HG03469 (cell line): ENCODE data around the gene VWCE.
A peak's percentile ranks its signal among the peaks of the same experiment; 100 is the strongest.

Experiments used
- ATAC-seq: cut with Tn5 transposase; IDR thresholded peaks from one replicate; pipeline ENCODE4 v1.9.1; 2021; ENCODE audit warnings: mild to moderate bottlenecking, moderate library complexity, moderate number of reproducible peaks; ENCODE audit not compliant: unreplicated experiment

Gene VWCE, protein sequence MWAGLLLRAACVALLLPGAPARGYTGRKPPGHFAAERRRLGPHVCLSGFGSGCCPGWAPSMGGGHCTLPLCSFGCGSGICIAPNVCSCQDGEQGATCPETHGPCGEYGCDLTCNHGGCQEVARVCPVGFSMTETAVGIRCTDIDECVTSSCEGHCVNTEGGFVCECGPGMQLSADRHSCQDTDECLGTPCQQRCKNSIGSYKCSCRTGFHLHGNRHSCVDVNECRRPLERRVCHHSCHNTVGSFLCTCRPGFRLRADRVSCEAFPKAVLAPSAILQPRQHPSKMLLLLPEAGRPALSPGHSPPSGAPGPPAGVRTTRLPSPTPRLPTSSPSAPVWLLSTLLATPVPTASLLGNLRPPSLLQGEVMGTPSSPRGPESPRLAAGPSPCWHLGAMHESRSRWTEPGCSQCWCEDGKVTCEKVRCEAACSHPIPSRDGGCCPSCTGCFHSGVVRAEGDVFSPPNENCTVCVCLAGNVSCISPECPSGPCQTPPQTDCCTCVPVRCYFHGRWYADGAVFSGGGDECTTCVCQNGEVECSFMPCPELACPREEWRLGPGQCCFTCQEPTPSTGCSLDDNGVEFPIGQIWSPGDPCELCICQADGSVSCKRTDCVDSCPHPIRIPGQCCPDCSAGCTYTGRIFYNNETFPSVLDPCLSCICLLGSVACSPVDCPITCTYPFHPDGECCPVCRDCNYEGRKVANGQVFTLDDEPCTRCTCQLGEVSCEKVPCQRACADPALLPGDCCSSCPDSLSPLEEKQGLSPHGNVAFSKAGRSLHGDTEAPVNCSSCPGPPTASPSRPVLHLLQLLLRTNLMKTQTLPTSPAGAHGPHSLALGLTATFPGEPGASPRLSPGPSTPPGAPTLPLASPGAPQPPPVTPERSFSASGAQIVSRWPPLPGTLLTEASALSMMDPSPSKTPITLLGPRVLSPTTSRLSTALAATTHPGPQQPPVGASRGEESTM

DNA sequence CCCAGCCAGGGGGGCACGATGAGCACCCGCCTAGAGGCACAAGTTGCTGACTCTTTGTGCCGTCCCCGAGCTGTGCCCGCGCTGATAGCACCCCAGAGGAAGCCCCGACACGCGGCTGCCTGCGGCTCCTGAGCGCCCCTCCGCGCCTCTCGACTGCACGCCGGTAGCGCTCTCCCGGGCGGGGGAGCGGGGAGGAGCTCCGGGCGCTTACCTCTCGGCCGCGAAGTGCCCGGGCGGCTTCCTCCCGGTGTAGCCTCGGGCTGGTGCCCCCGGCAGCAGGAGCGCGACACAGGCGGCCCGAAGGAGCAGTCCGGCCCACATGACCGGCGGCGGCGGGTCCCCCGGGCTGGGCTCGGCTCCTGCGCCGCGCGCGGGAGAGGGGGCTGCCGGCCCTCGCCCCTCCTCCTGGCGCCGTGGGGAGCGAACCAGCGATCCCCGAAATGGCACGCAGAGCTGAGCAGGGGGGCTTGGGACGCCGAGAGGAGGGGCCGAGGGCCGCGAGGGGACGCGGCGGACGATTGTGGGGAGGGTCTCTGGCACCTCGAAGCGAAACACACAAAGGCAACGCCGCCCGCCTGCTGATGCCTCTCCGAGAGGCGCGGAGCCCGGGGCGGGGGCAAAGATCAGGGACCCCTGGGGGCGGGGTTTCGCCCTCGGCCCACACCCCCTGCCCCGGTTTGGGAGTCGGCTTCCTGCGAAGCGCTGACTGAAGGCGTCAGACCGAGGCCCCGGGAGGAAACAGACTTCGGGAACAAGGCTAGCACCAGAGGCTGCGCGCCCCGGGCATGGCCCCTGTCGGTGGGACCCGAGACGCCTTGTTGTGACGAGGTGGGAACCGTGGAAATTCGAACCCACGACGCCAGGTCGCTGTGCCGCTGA is at the start of gene VWCE:
VWCE (minus strand) TSS at position 600 of the 879 bp plus-strand sequence; CDS start at position 321, 279 bp downstream.
- ATAC-seq, result no peak

DNA sequence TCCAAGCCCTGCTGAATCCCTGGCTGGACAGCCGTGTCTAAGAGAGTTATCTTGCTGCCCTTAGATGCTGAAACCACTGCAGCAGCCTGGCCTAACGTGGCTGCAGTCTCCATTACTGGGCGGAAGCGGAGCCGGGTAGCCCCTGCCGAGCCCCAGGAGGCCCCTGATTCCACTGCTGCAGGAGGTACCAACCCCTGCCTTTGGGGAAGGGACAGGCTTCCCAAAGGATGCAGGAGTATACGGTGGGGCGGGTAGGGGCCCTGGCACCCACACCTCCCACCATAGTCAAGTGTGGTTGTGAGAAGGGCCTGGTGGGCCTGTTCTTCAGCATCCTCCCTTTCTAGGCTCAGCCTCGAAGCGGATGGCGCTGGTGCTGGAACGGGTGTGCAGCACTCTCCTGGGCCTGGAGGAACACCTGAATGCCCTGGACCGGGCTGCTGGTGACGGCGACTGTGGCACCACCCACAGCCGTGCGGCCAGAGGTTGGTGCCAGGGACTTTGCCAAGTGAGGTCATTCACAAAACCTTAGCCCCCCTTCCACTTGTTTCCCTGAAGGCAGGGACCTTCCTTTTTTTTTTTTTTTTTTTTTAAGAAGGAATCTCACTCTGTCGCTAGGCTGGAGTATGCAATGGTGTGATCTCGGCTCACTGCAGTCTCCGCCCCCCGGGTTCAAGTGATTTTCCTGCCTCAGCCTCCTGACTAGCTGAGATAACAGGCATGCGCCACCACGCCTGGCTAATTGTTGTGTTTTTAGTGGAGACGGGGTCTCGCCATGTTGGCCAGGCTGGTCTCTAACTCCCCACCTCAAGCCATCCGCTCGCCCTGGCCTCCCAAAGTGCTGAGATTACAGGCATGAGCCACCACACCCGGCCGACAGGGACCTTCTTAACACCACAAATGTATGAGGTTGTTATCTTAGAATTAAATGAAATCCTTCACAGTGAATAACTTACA is 49.0 kb upstream of the VWCE start:
- no peak for ATAC-seq

DNA sequence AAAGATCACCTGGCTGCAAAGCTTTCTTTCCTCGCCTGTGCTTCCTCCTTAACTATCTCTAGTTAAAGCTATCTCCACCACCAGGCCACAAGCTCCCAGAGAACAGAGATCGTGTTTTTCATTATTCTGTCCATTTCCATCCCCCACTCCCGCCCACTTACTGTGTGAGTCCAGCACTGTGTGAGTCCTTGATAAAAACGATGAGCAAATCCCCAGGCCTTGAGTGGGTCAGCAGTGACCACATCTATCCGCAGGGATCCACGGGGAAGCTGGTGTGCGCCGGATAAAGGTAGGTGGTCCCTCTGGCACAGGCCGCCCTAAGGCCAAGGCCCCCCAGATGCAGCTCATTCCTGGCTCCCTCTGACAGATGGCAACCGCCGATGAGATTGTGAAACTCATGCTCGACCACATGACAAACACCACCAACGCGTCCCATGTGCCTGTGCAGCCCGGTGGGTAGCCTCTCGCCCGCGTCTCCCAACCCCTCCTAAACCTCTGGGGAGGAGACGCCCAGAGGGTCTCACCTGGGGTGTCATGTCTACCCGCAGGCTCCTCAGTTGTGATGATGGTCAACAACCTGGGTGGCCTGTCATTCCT is 47.2 kb upstream of the VWCE start:
- ATAC-seq, result no peak

DNA sequence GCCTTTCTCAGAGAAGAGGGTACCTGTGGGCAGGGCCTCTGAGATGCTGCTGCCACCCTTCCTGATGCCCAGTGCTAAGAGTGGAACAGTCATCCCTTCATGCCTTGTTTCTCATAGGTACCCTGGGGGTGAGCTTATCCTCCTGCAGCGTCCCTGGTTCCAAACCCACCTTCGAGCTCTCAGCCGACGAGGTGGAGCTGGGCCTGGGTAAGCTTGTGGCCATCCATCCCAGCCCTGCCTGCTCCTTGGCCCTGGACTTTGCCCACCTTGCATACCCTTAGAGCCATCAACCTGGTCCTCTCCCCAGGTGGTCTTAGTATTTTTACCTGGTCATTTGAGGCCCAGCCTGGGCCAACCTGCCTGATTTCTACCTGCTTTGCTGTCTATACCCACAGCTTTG is 46.6 kb upstream of the VWCE start:
- no peak for ATAC-seq

DNA sequence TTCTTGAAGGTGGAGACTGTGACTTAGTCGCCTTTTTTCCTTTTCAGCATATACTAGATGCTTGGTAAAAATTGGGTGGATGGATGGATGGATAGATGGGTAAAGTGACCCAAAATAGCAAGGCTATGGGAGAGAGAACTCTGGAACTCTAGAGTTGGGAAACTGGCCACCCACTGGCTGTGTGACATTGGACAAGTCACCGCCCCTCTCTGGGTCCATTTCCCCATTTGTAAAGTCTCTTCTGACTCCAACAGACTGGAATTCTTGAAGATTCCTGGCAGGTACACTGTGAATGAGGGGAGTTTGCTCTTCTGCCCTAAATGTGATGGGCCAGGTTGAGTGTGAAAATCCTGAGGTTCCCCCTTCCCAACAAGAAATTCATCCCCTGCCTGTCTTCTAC is 45.9 kb upstream of the VWCE start:
- ATAC-seq, result no peak

DNA sequence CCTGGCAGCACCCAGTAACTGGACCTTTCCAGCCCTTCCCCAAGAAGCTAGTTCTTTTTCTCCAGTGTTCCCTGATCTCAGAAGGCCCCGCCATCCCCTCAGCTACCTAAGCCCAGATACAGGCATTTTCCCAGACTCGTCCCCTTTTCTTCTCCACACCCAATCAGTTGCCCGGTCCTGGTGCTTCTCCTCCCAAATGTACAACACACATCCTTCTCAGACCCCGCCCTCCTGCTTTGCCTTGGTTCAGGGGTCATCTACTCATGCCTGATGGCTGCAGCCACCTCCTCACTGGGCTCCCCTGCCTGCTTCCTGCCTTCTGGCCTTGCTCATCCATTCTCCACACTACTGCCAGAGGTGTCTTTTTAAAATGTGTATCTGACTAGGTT is 44.4 kb upstream of the VWCE start:
- ATAC-seq, result no peak

DNA sequence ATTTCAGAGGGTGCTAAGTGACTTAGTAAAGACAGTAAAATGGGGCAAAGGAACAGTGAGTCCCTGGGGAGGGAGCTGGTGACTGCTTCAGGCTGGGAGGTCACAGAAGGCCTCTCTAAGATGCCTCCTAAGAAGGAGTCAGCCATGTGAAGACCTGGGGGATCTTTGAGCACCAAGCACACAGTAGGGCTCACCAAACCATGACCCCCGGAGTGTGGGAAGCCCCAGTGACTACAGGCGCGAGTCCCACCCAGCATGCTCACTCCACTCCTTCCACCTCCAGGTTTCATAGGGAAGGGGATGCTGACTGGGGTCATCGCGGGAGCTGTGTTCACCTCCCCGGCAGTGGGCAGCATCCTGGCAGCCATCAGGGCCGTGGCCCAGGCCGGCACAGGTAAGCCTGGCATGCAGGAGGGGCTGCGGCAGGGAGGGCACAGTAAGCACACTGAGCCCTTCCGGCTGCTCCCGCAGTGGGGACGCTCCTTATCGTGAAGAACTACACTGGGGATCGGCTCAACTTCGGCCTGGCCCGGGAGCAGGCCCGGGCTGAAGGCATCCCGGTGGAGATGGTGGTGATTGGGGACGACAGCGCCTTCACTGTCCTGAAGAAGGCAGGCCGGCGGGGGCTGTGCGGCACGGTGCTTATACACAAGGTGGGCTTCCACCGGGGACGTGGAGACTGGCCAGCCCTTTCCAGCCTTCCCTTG is 43.8 kb upstream of the VWCE start:
- ATAC-seq, result no peak

DNA sequence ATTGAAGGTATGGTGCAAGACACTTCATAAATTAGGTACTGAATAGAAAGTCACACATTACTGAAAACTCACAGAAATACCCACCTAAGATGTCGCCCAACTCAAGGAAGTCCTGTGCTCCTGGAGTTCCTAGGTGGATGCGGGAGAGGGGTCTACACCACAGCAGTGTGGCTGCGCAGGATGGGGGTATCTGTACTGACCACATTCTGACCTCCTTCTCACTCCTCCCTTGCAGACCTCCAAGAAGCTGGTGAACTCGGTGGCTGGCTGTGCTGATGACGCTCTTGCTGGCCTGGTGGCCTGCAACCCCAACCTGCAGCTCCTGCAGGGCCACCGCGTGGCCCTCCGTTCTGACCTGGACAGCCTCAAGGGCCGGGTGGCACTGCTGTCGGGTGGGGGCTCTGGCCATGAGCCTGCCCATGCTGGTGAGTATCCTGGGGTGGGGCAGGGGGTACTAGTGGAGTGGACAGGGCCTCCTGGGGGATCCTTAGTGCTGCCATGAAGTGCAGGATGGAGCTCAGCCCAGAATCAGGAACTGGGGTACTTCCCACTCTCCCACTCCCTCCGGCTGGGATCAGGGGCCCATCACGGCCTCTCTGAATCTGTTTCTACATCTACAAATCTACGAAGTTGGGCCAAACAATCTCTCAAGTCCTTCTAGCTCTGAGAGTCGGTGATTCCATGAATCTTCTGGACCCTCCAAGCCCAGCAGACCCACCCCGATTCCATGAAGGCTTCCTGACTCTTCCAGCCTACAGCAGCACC is 42.8 kb upstream of the VWCE start:
- ATAC-seq, result no peak

DNA sequence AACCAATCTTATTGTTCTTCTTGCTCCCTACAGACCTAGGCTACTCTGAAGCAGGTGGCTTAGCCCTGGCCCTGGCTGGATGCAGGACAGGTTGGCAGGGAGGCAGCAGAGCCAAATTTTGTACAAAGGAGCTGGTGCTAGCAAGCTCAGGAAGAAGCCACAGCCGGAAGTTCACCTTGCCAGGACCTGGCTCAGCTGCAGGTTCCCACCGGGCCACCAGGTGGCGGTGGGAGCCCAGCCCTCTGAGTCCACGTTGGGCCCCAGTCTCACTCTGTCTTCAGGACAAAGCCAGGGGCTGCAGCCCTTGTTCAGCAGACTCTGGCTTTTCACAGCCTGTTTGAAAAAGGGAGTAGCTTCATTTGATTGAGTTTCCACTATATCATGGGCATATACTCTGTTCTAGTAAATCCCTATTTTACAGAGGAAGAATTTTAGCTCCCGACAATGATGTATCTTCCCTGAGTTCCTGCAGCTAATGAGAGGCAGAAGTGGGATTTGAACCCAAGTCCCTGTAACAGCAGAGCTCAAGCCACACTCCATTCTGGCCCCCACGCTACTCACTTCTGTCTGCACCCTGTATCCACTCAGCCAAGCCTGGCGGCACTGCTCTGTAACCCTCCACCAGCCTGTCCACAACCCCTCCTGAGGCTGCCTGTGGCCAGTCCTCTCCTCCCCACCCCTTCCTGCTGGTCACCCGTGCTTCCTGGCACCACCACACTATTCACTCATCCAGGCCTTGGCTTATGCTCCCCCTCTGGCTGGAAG is 41.2 kb upstream of the VWCE start:
- peak; percentile 34 for ATAC-seq

DNA sequence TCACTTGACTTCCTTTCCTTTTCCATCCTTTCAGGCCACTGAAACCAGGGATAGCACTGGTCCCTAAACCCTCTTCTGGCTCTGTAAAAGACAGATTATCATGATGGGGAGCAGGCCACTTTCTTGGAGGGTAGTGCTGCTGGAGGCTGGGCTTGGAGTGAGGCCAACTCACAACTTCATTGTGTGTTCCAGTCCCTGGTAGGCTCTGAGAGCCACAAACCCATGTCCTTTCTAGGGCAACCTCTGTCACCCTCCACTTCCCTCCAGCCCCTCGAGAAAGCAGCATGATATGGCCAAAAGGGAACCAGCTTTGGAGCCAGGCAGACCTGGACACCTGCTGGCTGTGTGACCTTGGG is 40.2 kb upstream of the VWCE start:
- no peak for ATAC-seq

DNA sequence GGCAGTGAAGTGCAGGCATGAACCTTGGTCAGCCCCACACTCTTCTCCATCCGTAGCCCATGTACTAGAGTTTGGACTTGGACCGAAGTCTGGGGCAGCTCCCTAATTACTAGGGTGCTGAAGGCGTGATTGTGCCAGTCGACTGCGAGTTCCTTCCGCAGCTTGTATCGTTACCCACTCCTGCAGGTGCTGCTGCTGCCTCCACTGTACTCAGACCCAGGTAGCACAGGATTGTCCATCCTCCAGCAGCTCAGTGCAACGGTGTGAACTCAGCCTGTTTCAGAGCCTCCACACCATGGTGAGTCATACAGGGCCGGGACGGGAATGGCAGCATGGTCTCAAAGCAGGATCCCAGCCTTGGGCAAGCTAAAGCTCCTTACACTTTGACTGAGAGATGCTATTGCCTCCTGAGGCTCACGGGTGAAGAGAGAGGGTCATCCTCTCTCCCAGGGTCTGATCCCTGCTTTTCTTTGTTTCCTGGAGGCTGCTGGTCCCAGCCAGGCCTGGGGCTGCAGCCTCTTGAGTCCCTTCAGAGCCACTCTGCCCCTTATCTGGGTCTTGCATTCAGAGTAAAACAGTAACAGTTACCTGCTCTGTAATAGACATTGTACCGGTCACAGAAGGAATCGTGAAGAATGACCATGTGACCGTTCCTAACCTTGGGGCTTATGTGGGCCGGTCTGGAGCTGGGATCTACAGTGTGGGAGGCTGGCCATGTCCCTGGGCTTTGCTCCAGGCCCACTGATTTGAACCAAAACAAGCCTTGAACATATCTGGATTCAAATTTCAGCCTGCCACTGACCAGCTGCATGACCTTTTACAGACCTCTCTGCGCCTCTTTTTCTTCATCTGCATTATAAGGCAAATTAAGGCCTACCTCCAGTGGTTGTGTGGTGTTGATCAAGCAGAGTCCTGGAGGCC is 39.6 kb upstream of the VWCE start:
- ATAC-seq, result no peak

DNA sequence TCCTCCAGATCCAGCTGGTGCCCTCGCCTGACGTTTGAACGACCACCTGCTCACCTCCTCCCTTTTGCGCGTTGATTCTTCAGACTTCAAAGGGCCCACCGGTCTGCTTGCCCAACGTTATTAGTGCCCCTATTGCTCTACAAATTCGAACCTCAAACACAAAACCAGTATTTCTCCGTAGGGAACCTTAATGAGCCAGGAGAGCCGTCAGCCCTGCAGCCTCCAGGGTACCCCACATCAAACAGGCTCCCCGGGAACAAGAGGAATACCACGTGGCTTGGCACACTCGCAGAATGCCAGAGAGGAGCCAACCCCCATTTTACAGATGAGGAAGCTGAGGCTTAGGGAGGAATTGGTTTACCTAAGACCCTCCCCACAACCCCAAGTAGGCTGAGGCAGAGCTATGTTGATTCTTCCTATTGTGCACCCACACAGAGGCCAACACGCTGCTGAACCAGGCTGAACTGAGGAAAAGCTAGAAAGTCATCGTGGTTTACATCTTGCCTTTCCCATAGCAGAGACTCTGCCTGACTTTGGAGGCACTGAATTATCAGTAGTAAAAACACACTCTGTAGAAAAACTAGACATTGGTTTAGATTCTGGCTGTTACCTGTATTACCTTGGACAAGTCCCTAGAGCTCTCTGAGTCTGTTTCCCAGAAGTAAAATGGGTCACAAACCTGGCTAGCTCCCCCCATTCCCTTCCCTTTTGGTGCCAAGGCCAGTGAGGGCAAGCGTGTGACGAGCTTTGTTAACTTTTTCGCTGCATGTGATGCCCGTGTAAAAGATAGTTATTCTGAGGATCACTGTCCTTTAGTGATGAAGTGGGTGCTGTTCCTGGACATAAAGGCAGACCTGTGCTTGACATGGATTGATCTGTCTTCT is 38.7 kb upstream of the VWCE start:
- ATAC-seq, result no peak

DNA sequence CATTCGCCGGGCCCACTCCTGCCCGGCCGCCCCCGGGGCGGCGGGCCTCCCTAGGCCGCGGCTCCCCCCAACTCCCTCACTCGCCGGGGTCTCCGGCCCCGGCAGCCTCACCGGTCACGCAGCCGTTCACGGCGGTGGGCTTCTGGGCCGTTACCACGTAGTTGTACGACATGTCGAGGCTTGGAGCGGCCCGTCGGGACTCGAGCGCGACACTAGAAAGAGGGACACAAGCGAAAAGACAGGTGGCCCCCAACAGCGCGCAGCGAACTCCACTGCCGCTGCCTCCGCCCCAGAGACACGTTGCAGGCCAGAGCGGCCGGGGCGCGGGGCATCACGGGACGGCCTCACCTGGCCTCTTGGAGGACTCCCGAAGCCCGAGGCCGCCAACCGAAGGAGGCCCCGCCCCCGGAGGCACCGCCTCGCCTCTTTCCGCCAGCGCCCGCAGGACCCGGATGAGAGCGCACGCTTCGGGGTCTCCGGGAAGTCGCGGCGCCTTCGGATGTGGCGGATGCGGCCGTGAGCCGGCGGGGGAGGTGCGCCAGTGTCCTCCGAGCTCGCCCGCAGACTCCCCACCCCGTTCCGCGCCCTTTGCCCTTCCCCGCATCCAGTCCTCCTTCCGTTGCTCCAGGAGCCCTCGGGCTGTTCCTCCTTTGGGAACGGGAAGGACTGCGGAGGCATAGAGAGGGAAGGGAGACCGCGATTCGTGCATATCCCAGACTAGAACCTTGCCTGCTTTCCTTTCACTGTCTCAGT is 37.9 kb upstream of the VWCE start, which contains the start of the genes DDB1 and TKFC:
DDB1 (minus strand) TSS at position 309 of the 753 bp plus-strand sequence; CDS start at position 172, 137 bp downstream.
TKFC (plus strand) TSS at position 432 of the 753 bp plus-strand sequence. CDS start 1,501 bp downstream, outside the sequence.
- ATAC-seq, result peak; percentile 77

DNA sequence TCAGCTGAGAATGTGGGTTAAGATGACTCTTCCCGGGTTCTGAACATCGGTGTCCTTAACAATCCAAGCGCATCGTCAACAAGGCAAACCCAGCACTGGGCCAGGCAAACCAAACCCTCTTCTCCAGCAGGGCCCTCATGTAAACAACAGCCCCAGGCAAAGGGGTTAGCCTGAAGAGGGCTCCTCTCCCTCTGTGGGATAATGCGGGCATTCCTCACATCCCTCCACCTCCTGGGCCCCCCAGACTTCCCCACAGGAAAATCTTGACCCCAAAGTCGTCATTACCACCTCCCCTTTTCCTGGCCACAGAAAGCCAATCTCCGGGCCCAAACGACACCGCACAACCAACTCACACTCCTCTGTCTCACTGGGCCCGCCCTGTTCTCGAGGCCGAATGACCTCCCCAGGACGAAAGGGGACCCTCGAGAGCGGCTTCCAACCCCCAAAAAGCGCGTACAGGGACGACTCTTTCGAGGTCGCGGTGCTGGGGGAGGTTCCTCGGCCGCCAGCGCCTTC is 37.2 kb upstream of the VWCE start:
- ATAC-seq, result no peak
